ENCODE measurements around the gene SMG6.

The SMG6 gene

GRCh38 chr17:2061441-2061958 is 242.1 kb downstream of the SMG6 start:
- ChIA-PET CTCF (interaction anchor here (0.6 kb wide), 1 partner anchor 200 kb away, joined by 6 read pairs; no protein-coding TSS in a partner anchor), POLR2A (ENCODE audit: low non-redundant PET) (no interaction called here)
- TF ChIP-seq, protein P1, sequence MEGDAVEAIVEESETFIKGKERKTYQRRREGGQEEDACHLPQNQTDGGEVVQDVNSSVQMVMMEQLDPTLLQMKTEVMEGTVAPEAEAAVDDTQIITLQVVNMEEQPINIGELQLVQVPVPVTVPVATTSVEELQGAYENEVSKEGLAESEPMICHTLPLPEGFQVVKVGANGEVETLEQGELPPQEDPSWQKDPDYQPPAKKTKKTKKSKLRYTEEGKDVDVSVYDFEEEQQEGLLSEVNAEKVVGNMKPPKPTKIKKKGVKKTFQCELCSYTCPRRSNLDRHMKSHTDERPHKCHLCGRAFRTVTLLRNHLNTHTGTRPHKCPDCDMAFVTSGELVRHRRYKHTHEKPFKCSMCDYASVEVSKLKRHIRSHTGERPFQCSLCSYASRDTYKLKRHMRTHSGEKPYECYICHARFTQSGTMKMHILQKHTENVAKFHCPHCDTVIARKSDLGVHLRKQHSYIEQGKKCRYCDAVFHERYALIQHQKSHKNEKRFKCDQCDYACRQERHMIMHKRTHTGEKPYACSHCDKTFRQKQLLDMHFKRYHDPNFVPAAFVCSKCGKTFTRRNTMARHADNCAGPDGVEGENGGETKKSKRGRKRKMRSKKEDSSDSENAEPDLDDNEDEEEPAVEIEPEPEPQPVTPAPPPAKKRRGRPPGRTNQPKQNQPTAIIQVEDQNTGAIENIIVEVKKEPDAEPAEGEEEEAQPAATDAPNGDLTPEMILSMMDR (conservative IDR thresholded peaks at IDR 0.05; ENCODE audit: low read depth), result no peak
- DNase-seq (ENCODE audit: low spot score), result no peak
- H3K27ac ChIP-seq, result peak overlapping the region; percentile 36; the same call in 1 of the 2 replicates

DNA sequence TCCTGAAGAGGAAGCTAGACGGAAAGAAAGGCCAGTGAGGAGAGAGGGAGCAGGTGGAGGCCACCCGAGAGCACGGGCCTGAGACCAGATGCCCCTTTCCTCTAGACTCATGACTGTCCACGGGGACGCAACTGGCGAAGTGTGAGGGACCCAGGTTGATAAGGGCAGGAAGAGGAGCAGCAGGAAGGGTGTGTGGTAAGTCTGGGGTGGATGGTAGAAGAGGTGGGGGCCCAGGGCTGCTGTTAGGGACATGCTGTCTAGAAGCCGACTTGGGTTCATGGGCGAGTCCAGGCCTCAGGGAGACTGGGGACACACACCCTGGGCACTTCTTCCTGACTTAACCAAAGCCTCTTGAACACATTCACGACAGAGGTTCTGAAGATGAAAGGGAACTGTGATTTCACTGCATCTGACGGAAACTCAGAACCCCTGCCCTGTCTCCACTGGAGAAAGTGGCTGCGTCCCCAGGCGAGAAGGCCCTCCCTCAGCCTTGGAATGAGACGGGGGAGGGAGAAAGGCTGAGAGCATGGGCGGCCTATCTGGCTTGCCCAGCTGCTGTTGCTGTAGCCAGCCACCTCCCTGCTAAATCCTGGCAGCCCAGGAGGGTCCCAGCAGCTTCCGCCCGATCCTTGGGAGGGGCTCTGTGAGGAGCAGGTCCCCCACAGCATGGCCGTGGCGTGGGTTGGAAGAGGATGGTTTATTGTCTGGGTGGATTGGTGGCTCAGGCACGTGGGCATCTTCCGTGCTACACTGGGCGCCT is 242.7 kb downstream of the SMG6 start:
- DNase-seq (ENCODE audit: low spot score), result no peak
- H3K27ac ChIP-seq, result peak overlapping the region; percentile 36; the same call in 1 of the 2 replicates
- TF ChIP-seq, protein P1 (conservative IDR thresholded peaks at IDR 0.05; ENCODE audit: low read depth), result no peak
- POLR2A ChIA-PET (ENCODE audit: low non-redundant PET), result no interaction called here
- CTCF ChIA-PET, result interaction anchor here (0.6 kb wide), 2 partner anchors 109 to 184 kb away, joined by 4 read pairs; no protein-coding TSS in a partner anchor

DNA sequence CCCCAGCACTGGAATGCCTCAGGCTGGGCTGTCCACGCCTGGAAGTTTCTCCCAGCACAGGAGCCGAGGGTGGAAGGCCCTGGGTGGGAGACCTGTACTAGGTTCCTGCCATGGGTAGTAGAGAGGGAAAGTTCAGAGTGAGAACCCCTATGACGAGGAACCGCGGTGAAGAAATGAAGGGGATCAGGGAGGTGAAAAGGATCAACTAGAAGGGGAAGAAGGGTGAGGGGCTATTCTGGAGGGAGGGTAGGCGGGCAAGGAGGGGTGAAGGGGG is 243.3 kb downstream of the SMG6 start:
- H3K27ac ChIP-seq, result peak overlapping the region; percentile 36
- no peak for DNase-seq (ENCODE audit: low spot score)
- ChIA-PET POLR2A (ENCODE audit: low non-redundant PET) (no interaction called here), CTCF (interaction anchor here (0.6 kb wide), 2 partner anchors 110 to 184 kb away, joined by 4 read pairs; no protein-coding TSS in a partner anchor)
- TF ChIP-seq, protein P1 (conservative IDR thresholded peaks at IDR 0.05; ENCODE audit: low read depth), result no peak

DNA sequence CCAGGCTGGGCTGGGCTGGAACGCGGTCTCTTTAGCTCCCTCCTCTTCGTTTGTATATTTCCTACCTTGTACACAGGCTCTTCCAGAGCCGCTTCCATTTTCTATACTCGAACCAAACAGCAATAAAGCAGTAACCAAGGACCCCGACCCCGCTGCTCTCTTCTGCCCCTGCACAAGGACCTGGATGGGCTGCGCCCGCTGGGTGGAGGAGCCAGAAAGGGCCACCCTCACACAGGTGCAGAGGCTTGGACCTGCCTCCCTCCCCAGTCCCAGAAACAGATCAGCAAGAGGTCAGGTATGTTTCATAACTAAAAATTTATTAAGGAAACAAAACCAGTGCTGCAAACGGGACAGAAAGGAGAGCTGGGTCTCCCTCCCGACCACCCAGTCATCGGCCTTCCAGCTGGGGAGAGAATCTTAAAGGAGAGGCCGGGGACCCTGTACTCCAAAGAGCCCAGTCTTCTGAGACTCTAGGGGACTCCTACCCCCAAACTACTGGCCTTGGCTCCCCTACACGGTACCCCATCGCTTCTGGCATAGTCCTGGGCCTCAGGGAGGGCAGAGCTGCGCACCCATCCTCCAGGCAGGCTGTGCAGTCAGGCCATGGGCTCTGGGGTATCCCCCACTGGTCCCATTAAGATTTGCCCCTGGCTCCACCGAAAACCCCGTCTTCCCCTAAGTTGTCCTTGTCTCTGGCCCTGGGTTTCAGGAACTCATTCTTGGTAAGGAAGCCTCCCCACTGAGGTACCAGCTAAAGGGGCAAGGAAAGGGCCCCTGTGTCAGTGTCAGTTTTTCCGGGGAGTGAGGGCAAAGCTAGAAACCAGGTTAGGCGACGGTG is 243.8 kb downstream of the SMG6 start:
- POLR2A ChIA-PET (ENCODE audit: low non-redundant PET), result no interaction called here
- no peak for DNase-seq (ENCODE audit: low spot score)
- peak overlapping the region; percentile 36 for H3K27ac ChIP-seq
- TF ChIP-seq, protein P1 (conservative IDR thresholded peaks at IDR 0.05; ENCODE audit: low read depth), result no peak
- CTCF ChIA-PET, result interaction anchor here (0.6 to 2.7 kb wide), 3 partner anchors 110 to 185 kb away, joined by 3 to 31 read pairs (median 4); no protein-coding TSS in a partner anchor

- POLR2A ChIA-PET (ENCODE audit: low non-redundant PET), result no interaction called here
- DNase-seq (ENCODE audit: low spot score), result no peak
Measured at GRCh38 chr17:2058586-2059546, 244.7 kb downstream of the SMG6 start.

More at GRCh38 chr17:2058586-2059546, 244.7 kb downstream of the SMG6 start:
- TF ChIP-seq, protein P1 (conservative IDR thresholded peaks at IDR 0.05; ENCODE audit: low read depth), result peak; percentile 43; the same call in 1 of the 2 replicates
- CTCF ChIA-PET, result interaction anchor here (0.6 to 2.7 kb wide), 10 partner anchors 14 to 663 kb away, joined by 3 to 31 read pairs (median 3); no protein-coding TSS in a partner anchor
- peak overlapping the region; percentile 36 for H3K27ac ChIP-seq
